Measurements from ENCODE around the gene KLK2.

KLK2 gene

DNA sequence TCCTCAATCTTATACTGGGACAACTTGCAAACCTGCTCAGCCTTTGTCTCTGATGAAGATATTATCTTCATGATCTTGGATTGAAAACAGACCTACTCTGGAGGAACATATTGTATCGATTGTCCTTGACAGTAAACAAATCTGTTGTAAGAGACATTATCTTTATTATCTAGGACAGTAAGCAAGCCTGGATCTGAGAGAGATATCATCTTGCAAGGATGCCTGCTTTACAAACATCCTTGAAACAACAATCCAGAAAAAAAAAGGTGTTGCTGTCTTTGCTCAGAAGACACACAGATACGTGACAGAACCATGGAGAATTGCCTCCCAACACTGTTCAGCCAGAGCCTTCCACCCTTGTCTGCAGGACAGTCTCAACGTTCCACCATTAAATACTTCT is 22.5 kb upstream of the KLK2 start:
- no peak for DNase-seq (ENCODE audit: low spot score)

GRCh38 chr19:50851620-50852019 is 21.6 kb upstream of the KLK2 start:
- DNase-seq (ENCODE audit: low spot score) = no peak

DNA sequence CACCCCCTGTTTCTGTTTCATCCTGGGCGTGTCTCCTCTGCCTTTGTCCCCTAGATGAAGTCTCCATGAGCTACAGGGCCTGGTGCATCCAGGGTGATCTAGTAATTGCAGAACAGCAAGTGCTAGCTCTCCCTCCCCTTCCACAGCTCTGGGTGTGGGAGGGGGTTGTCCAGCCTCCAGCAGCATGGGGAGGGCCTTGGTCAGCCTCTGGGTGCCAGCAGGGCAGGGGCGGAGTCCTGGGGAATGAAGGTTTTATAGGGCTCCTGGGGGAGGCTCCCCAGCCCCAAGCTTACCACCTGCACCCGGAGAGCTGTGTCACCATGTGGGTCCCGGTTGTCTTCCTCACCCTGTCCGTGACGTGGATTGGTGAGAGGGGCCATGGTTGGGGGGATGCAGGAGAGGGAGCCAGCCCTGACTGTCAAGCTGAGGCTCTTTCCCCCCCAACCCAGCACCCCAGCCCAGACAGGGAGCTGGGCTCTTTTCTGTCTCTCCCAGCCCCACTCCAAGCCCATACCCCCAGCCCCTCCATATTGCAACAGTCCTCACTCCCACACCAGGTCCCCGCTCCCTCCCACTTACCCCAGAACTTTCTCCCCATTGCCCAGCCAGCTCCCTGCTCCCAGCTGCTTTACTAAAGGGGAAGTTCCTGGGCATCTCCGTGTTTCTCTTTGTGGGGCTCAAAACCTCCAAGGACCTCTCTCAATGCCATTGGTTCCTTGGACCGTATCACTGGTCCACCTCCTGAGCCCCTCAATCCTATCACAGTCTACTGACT is 18.4 kb upstream of the KLK2 start, which contains the start of gene KLK3:
KLK3 (plus strand) TSS at position 280 of the 775 bp plus-strand sequence; CDS start at position 321, 41 bp downstream.
- no peak for DNase-seq (ENCODE audit: low spot score)

GRCh38 chr19:50857366-50857765 is 15.9 kb upstream of the KLK2 start:
- DNase-seq (ENCODE audit: low spot score) = no peak

DNA sequence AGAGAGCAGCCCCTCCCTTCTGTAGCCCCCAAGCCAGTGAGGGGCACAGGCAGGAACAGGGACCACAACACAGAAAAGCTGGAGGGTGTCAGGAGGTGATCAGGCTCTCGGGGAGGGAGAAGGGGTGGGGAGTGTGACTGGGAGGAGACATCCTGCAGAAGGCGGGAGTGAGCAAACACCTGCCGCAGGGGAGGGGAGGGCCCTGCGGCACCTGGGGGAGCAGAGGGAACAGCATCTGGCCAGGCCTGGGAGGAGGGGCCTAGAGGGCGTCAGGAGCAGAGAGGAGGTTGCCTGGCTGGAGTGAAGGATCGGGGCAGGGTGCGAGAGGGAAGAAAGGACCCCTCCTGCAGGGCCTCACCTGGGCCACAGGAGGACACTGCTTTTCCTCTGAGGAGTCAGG is 14.4 kb upstream of the KLK2 start:
- DNase-seq (ENCODE audit: low spot score) = no peak

- DNase-seq (ENCODE audit: low spot score) = no peak
Measured at GRCh38 chr19:50859849-50860248, 13.4 kb upstream of the KLK2 start.

- DNase-seq (ENCODE audit: low spot score) = no peak
Measured at GRCh38 chr19:50861010-50861409, 12.2 kb upstream of the KLK2 start.

GRCh38 chr19:50861496-50862286 is 11.5 kb upstream of the KLK2 start:
- DNase-seq (ENCODE audit: low spot score) = no peak

GRCh38 chr19:50869479-50869878 is 3.8 kb upstream of the KLK2 start:
- no peak for DNase-seq (ENCODE audit: low spot score)

GRCh38 chr19:50870417-50871089 is 2.7 kb upstream of the KLK2 start:
- peak; percentile 27 for DNase-seq (ENCODE audit: low spot score)

DNA sequence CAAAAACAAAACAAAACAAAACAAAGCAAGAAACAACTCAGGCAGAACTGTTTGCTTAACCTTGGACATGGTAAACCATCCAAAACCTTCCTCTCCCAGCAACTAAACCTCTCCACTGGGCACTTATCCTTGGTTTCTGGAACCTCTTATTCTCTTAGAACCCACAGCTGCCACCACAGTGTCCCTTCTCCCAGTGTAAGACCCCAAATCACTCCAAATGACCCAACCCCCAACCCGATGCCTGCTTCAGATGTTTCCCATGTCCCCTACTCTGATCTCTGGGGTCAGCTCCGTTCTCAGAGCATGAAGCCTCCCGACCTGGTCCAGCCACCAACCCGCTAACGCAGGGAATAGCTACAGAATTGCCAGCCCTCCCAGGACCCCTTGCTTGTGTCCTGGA is 972 bp downstream of the KLK2 start:
- no peak for DNase-seq (ENCODE audit: low spot score)

DNA sequence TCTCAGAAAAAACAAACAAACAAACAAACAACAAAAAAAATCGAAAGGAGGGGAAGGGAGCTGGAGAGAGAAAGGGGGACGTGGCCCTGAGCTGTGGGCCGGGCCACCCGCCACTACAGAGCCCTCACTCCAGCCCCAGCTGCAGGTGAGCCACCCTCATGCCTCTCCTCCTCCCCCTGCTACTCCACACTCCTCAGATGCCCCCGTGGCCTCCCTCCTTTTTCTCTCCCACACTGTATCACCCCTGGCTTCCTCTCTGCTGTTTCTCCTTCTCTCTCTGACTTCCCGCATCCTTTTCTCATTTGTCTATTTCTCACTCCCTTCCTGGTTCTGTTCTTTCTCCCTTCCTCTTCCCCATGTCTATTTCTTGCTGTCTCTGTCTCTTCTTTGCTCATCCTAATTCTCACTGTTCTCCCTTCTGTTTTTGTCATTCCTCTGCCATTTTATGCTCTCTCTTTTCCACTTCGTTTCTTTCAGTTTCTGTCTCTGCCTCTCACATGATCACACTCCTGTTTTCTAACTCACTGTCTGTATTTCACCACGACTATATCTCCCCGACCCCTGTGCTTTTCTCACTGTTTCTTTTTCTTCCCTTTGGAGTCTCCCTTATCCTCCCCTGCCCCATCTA is 2.7 kb downstream of the KLK2 start:
- DNase-seq (ENCODE audit: low spot score) = no peak

GRCh38 chr19:50876456-50876855 is 3.2 kb downstream of the KLK2 start:
- DNase-seq (ENCODE audit: low spot score) = no peak

- DNase-seq (ENCODE audit: low spot score) = no peak
Measured at GRCh38 chr19:50877338-50877737, 4.1 kb downstream of the KLK2 start.

DNA sequence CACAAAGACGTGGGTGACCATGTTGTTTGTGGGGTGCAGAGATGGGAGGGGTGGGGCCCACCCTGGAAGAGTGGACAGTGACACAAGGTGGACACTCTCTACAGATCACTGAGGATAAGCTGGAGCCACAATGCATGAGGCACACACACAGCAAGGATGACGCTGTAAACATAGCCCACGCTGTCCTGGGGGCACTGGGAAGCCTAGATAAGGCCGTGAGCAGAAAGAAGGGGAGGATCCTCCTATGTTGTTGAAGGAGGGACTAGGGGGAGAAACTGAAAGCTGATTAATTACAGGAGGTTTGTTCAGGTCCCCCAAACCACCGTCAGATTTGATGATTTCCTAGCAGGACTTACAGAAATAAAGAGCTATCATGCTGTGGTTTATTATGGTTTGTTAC is 5.6 kb downstream of the KLK2 start:
- DNase-seq (ENCODE audit: low spot score) = no peak

- DNase-seq (ENCODE audit: low spot score) = no peak
Measured at GRCh38 chr19:50880241-50880640, 7.0 kb downstream of the KLK2 start.

- DNase-seq (ENCODE audit: low spot score) = no peak
Measured at GRCh38 chr19:50882188-50882587, 8.9 kb downstream of the KLK2 start.

- DNase-seq (ENCODE audit: low spot score) = no peak
Measured at GRCh38 chr19:50889638-50890037, 16.4 kb downstream of the KLK2 start.

DNA sequence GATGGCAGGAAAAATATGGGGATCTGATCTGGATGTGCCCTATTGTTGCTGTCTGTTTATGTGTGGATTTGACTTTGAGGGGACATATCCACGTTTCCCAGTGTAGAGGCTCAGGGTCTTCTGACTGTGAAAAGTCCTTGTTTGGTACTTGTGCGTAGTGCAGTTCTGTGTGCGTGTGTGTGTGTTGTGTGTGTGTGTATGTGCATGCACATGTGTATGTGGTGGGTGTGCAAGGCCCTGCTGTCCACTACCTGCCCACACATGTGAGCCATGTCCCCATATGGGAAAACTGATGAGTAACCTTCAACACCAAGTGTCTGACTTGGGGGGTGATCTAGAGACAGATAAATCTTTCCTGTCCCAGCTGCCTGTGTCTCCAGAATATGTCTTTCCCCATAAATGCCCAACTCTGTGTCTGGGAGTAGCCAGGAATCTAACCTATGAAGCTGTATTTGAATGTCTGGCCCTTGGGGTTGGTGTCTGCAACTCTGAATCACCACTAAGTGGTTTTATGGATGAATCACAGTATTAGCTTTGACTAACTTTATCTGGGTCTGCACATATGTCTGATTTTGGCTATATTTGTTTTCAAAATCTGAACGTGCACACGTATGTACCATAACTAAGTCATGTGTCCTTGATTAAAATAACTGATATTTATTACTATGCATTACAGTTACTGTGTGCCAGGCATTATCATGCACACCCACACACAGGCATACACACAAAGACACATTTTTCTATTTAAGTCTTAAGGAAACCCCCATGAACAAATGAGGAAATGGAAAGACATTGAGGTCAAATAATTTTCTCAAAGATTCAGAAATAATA is 17.4 kb downstream of the KLK2 start:
- DNase-seq (ENCODE audit: low spot score) = no peak

DNA sequence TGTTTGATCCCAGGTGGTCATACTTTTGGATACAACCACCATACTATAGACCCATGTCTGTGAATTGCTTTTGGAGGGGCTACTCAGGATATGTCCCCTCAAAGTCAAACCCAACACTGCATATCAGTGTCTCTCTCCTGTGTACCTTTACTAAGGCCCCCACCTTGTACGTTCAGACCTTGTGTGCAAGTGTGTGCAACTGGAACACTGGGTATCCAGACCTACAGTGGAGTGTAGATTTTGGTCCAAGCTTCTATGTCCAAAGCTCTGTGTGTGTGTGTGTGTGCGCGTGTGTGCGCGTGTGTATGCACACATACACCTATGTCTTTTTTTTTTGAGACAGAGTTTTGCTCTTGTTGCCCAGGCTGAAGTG is 18.0 kb downstream of the KLK2 start:
- no peak for DNase-seq (ENCODE audit: low spot score)

- peak; percentile 7 for DNase-seq (ENCODE audit: low spot score)
Measured at GRCh38 chr19:50893047-50893736, 20.0 kb downstream of the KLK2 start.
